PC-9 (cell line): ENCODE results near the gene ADAMTS3.

Experiments
- EZH2 ChIP-seq: fragments of 200-600 bp; sonication (generic); IDR thresholded peaks from 2 replicates; pipeline ENCODE4 v1.8.0; 2017; ENCODE audit warnings: antibody characterized with exemption, low read depth
- TF ChIP-seq, protein P1 (sequence below): fragments of 200-600 bp; sonication (generic); conservative IDR thresholded peaks from 2 replicates; pipeline ENCODE4 v1.6.1; 2017; ENCODE audit warnings: mixed run types, antibody characterized with exemption, mild to moderate bottlenecking, moderate library complexity

DNA sequence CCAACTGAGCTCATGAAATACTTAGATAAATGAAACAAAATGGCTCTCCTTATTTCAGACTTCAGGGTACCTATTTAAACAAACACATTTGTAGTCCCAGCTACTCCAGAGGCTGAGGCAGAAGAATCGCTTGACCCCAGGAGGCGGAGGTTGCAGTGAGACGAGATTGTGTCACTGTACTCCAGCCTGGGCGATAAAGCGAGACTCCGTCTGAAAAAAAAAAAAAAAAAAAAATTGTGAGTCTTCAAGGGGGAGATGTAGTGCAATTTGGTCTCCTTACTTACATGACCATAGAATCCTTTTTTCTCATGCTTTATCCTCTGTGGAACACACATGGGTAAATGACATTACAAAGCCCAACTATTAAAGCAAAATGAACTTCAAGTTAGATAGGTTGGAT is 2.3 kb upstream of the ADAMTS3 start:
- TF ChIP-seq, protein P1, sequence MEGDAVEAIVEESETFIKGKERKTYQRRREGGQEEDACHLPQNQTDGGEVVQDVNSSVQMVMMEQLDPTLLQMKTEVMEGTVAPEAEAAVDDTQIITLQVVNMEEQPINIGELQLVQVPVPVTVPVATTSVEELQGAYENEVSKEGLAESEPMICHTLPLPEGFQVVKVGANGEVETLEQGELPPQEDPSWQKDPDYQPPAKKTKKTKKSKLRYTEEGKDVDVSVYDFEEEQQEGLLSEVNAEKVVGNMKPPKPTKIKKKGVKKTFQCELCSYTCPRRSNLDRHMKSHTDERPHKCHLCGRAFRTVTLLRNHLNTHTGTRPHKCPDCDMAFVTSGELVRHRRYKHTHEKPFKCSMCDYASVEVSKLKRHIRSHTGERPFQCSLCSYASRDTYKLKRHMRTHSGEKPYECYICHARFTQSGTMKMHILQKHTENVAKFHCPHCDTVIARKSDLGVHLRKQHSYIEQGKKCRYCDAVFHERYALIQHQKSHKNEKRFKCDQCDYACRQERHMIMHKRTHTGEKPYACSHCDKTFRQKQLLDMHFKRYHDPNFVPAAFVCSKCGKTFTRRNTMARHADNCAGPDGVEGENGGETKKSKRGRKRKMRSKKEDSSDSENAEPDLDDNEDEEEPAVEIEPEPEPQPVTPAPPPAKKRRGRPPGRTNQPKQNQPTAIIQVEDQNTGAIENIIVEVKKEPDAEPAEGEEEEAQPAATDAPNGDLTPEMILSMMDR: no peak
- no peak for TF ChIP-seq EZH2
